GM10248 (cell line): Measurements from ENCODE around the gene ZCWPW1.
"Not testable (repeated sequence)": the region's sequence is repeated elsewhere in the genome, so short reads cannot be mapped to it uniquely, and the experiment has no call there.

ENCODE experiments used
- CTCF ChIA-PET: fragments of 300-600 bp; sonication (Branson Sonifier 250); formaldehyde crosslinking; extraction: SDS; loops from one replicate; lab custom pipeline; 2021; ENCODE audit warnings: antibody characterized with exemption; lab: Yijun Ruan, JAX
- POLR2A ChIA-PET: fragments of 350-650 bp; sonication (Branson Sonifier 250); formaldehyde crosslinking; extraction: SDS; loops from one replicate; lab custom pipeline; 2020; ENCODE audit warnings: antibody characterized with exemption; lab: Yijun Ruan, JAX
- DNase-seq: peaks from one replicate; pipeline ENCODE4 v3.0.0; 2012; ENCODE audit errors: extremely low spot score
- CTCF ChIP-seq: IDR thresholded peaks from 2 replicates; pipeline ENCODE4 v1.5.1; 2012; ENCODE audit warnings: mild to moderate bottlenecking, low read depth; ENCODE audit errors: extremely low read depth, missing control alignments, control extremely low read depth

ZCWPW1 gene

GRCh38 chr7:100389437-100390088 is 38.9 kb downstream of the ZCWPW1 start:
- CTCF ChIA-PET, result interaction anchor here (0.9 to 5.5 kb wide), 3 partner anchors 18 to 257 kb away, joined by 3 to 26 read pairs (median 3); no protein-coding TSS in a partner anchor
- POLR2A ChIA-PET, result no interaction called here
- no peak for TF ChIP-seq CTCF
- DNase-seq, result no peak

- no peak for DNase-seq
- ChIA-PET CTCF (interaction anchor here (1.6 to 5.5 kb wide), 2 partner anchors 18 to 20 kb away, joined by 4 to 26 read pairs; no protein-coding TSS in a partner anchor), POLR2A (no interaction called here)
- no peak for TF ChIP-seq CTCF
Measured at GRCh38 chr7:100387695-100388094, 40.8 kb downstream of the ZCWPW1 start.

GRCh38 chr7:100386940-100387339 is 41.6 kb downstream of the ZCWPW1 start:
- DNase-seq, result no peak
- ChIA-PET CTCF (interaction anchor here (5.5 kb wide), 1 partner anchor 20 kb away, joined by 26 read pairs; no protein-coding TSS in a partner anchor), POLR2A (no interaction called here)
- TF ChIP-seq CTCF, result no peak

- POLR2A ChIA-PET, result no interaction called here
- TF ChIP-seq CTCF, result no peak
- CTCF ChIA-PET, result interaction anchor here (1.1 to 1.8 kb wide), 5 partner anchors 9 to 23 kb away, joined by 3 to 4 read pairs (median 4); no protein-coding TSS in a partner anchor
- DNase-seq, result no peak
Measured at GRCh38 chr7:100384628-100385294, 43.7 kb downstream of the ZCWPW1 start.

GRCh38 chr7:100382234-100382853 is 46.2 kb downstream of the ZCWPW1 start:
- DNase-seq, POLR2A ChIA-PET: not testable (repeated sequence)
- CTCF ChIA-PET, result interaction anchor here (0.8 to 2.1 kb wide), 7 partner anchors 9 to 192 kb away, joined by 3 to 8 read pairs (median 4); no protein-coding TSS in a partner anchor

- CTCF ChIA-PET, result interaction anchor here (0.9 to 2.1 kb wide), 5 partner anchors 9 to 101 kb away, joined by 3 to 8 read pairs (median 4); no protein-coding TSS in a partner anchor
- POLR2A ChIA-PET, DNase-seq: not testable (repeated sequence)
Measured at GRCh38 chr7:100381531-100382233, 46.8 kb downstream of the ZCWPW1 start.

GRCh38 chr7:100380196-100380595 is 48.3 kb downstream of the ZCWPW1 start:
- TF ChIP-seq CTCF, result no peak
- DNase-seq, result no peak
- ChIA-PET CTCF (no interaction called here), POLR2A (no interaction called here)
